ENCODE results near the gene DVL2. TPM values are rescaled to one million over a fixed set of nuclear protein-coding genes. Genes with fewer than 3 reads are reported as not detected.
A peak's percentile ranks its signal among the peaks of the same experiment; 100 is the strongest.

DVL2 gene
- total RNA-seq, 1 donor from 2014 or later: 93.9 TPM

- TF ChIP-seq CTCF (conservative IDR thresholded peaks at IDR 0.05): no peak
- no peak for DNase-seq (ENCODE audit: extremely low spot score, unreplicated experiment)
- Mint-ChIP-seq H3K36me3 (peaks cover 21% of the 10 kb centered on the region), H3K27ac (peak overlapping the region; percentile 100), H3K9me3 (no peaks in the 10 kb centered on the region), H3K27me3 (no peaks in the 10 kb centered on the region), H3K4me3 (peak overlapping the region; percentile 94), H3K4me1 (ENCODE audit: unreplicated experiment) (peaks cover 30% of the 10 kb centered on the region)
These were observed 18.8 kb upstream of the DVL2 start for GRCh38 chr17:7253082-7253481.

- TF ChIP-seq CTCF (conservative IDR thresholded peaks at IDR 0.05): peak; percentile 22
- DNase-seq (ENCODE audit: extremely low spot score, unreplicated experiment): peak; percentile 93
- Mint-ChIP-seq H3K27me3 (no peaks in the 10 kb centered on the region), H3K9me3 (no peaks in the 10 kb centered on the region), H3K36me3 (peaks cover 21% of the 10 kb centered on the region), H3K4me1 (ENCODE audit: unreplicated experiment) (peaks cover 30% of the 10 kb centered on the region), H3K27ac (peak within 1 kb of the TSS; percentile 100), H3K4me3 (peak within 1 kb of the TSS; percentile 97)
These were observed 18.1 kb upstream of the DVL2 start, which contains the start of gene ELP5 for GRCh38 chr17:7252176-7253043. Gene ELP5, plus strand, starts transcription at chr17:7252215. Its CDS starts 336 bp downstream, at chr17:7252551.

- Mint-ChIP-seq H3K4me3 (peak within 1 kb of the TSS; percentile 97), H3K36me3 (peaks cover 20% of the 10 kb centered on the region), H3K4me1 (ENCODE audit: unreplicated experiment) (peaks cover 30% of the 10 kb centered on the region), H3K27ac (peak within 1 kb of the TSS; percentile 100), H3K27me3 (no peaks in the 10 kb centered on the region), H3K9me3 (no peaks in the 10 kb centered on the region)
- DNase-seq (ENCODE audit: extremely low spot score, unreplicated experiment): peak; percentile 100
- no peak for TF ChIP-seq CTCF (conservative IDR thresholded peaks at IDR 0.05)
These were observed 17.4 kb upstream of the DVL2 start, which contains the start of gene CTDNEP1 for GRCh38 chr17:7251661-7252175. Gene CTDNEP1, minus strand, starts transcription at chr17:7251734. Its CDS starts 438 bp downstream, at chr17:7251296.

GRCh38 chr17:7250695-7251627 is 16.6 kb upstream of the DVL2 start:
- H3K27me3 Mint-ChIP-seq: no peaks in the 10 kb centered on the region
- H3K4me3 Mint-ChIP-seq: peak overlapping the region; percentile 97
- peaks cover 22% of the 10 kb centered on the region for H3K36me3 Mint-ChIP-seq
- H3K9me3 Mint-ChIP-seq: no peaks in the 10 kb centered on the region
- TF ChIP-seq CTCF (conservative IDR thresholded peaks at IDR 0.05): no peak
- H3K27ac Mint-ChIP-seq: peak overlapping the region; percentile 92
- H3K4me1 Mint-ChIP-seq (ENCODE audit: unreplicated experiment): peaks cover 37% of the 10 kb centered on the region
- no peak for DNase-seq (ENCODE audit: extremely low spot score, unreplicated experiment)

GRCh38 chr17:7249830-7250229 is 15.5 kb upstream of the DVL2 start:
- peaks cover 23% of the 10 kb centered on the region for H3K36me3 Mint-ChIP-seq
- peak overlapping the region; percentile 10 for H3K27ac Mint-ChIP-seq

More at GRCh38 chr17:7249830-7250229, 15.5 kb upstream of the DVL2 start:
- no peaks in the 10 kb centered on the region for H3K27me3 Mint-ChIP-seq
- H3K9me3 Mint-ChIP-seq: no peaks in the 10 kb centered on the region
- no peak for TF ChIP-seq CTCF (conservative IDR thresholded peaks at IDR 0.05)
- DNase-seq (ENCODE audit: extremely low spot score, unreplicated experiment): no peak
- peak overlapping the region; percentile 97 for H3K4me3 Mint-ChIP-seq
- peaks cover 37% of the 10 kb centered on the region for H3K4me1 Mint-ChIP-seq (ENCODE audit: unreplicated experiment)

Measured in type B pancreatic cell (in vitro differentiated cells).